PC-3 (cell line): Measurements from ENCODE around the gene ABCC5.

Experiments
- EZH2 ChIP-seq: fragments of 300-600 bp; sonication (generic); IDR thresholded peaks from one replicate; pipeline ENCODE4 v1.6.1; 2017; ENCODE audit warnings: antibody characterized with exemption, mild to moderate bottlenecking, low read length; ENCODE audit not compliant: unreplicated experiment
- TF ChIP-seq, protein P1 (sequence below): fragments of 300-600 bp; sonication (generic); conservative IDR thresholded peaks from 2 replicates; pipeline ENCODE4 v1.5.1; 2017; ENCODE audit warnings: antibody characterized with exemption, low read depth, mild to moderate bottlenecking, low read length

DNA sequence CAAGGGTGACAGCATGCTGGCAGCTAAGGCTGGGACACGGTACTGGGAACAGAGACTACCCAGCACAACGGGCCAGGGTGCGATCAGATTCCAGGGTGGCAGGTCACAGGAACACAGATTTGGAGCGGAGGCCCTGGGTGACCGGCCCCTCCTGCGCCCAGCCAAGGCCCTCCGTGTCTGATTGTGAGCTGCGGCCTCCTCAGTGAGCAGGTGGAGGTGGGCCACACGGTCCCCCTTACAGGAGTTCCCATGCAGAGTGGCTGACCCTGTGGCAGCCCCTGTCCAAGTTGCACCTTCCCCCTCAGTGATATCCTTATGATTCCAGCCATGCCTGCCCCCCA is 104.1 kb downstream of the ABCC5 start:
- TF ChIP-seq, protein P1, sequence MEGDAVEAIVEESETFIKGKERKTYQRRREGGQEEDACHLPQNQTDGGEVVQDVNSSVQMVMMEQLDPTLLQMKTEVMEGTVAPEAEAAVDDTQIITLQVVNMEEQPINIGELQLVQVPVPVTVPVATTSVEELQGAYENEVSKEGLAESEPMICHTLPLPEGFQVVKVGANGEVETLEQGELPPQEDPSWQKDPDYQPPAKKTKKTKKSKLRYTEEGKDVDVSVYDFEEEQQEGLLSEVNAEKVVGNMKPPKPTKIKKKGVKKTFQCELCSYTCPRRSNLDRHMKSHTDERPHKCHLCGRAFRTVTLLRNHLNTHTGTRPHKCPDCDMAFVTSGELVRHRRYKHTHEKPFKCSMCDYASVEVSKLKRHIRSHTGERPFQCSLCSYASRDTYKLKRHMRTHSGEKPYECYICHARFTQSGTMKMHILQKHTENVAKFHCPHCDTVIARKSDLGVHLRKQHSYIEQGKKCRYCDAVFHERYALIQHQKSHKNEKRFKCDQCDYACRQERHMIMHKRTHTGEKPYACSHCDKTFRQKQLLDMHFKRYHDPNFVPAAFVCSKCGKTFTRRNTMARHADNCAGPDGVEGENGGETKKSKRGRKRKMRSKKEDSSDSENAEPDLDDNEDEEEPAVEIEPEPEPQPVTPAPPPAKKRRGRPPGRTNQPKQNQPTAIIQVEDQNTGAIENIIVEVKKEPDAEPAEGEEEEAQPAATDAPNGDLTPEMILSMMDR, result no peak
- no peak for TF ChIP-seq EZH2
